HG03469 (cell line): ENCODE data around the gene ATP2B2.
"Not testable (repeated sequence)": the region's sequence is repeated elsewhere in the genome, so short reads cannot be mapped to it uniquely, and the experiment has no call there.

Experiments used
- ATAC-seq: cut with Tn5 transposase; IDR thresholded peaks from one replicate; pipeline ENCODE4 v1.9.1; 2021; ENCODE audit warnings: mild to moderate bottlenecking, moderate library complexity, moderate number of reproducible peaks; ENCODE audit not compliant: unreplicated experiment

The ATP2B2 gene

DNA sequence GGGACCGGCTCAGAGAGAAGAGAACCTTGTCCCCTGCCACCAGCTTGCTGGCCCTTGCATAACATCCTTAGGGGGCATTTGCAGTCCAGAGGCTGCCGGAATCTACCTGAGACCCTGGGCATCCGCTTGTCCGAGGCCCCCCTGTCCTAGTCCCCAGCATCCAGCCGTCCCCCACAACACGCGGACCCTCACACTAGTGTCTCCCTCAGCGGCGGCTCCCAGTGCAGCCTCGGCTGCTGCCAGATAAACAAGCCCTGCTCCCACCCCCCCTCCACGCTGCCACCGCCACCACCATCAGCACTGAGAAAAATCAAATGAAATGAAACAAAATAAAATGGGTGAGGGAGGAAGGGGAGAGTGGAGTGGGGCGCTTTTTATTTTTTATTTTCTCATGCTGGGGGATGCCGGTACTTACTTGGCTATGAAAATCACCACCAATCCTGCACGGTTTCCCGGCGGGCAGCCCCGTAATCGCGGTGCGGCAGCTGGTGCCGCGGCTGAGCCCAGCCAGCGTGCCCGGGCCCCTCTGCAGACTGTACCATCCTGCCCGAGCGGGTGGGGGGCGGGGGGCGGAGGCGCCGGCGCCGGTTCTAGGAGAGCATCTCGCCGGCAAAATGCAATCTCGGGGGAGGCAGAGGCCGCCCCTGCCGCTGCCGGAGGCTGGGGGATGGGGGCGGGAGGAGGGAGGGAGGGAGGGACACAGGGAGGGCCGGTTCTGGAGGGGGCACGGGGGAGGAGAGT, at the start of gene ATP2B2:
Gene ATP2B2, minus strand, starts transcription at position 537 of the 741 bp plus-strand sequence. CDS start 56,043 bp downstream, outside the sequence.
- no peak for ATAC-seq

DNA sequence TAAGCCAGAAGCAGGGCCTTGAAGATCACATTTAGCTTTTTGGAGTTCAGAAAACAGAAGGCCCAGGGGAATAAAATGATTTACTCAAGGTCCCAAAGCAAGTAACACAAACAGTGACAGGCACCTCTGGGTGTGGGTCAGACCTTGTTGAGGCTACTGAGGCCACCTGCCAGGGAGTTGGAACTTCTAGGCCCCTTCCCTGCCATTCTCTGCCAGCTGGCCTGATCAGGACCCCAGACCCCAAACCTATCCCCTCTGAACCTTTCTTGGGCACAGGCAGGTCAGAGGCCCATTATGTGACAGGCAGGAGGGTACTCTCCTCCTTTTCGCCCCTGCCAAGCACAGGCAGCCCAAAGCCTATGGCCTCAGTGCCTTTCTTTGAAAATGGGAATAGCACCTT, 49.4 kb upstream of the ATP2B2 start:
- ATAC-seq, result no peak

DNA sequence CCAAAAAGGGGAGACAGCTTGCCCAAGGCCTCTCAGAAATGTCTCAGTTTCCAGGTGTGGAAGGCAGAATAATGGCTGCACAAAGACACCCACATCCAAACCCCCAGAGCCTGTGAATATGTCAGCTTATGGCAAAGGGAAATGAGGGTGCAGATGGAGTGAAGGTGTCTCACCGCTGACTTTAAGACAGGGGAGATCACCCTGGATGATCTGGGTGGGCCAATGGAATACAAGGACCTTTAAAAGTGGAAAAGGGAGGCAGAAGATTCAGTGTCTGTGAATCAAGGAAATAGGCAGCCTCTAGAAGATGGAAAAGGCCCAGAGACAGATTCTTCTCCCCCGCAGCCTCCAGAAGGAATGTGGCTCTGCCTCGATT, 48.8 kb upstream of the ATP2B2 start:
- ATAC-seq, result no peak

DNA sequence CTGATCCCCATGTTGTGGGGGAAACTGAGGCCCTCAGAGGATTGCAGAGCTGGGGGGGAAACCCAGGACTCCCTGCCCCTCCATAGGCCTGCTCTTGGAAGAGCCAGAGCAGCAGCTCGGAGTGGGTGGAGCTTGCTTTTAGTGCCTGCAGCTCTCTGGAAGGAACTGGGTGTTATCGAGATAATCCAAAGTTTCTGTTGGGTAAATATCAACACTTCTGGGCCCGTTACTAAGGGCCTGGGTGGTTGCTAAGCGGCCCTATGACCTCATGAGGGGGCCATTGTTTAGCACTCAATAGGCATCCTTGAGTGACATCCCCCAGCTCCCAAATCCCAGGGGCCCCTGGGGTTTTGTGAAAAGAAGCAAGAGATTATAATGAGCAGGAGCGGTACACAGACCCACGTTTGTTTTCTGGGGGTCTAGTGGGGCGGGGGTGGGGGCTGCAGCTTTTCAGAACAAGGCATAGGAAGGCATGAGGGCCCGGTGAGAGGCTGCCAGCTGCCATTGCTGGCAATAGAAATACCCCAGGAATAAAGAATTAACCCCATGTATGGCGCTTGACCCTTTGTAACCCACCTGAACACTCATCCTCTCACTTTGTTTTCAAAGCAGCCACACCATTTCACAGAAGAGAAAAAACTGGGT, 48.3 kb upstream of the ATP2B2 start:
- ATAC-seq, result no peak

DNA sequence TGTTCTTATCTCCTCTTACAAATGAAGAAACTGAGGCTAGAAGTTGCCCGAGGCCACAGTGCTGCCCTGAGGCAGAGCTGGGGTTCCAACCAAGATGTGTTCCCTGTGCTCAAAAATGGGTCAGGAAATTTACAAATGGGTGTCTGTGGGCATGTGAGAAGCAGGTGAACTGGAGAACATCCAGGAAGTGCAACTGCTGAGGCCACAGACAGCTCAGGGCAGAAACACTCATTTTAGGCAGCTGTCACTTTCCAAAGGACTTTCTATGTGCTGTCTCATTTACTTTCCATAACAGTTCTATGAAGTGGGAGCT, 47.2 kb upstream of the ATP2B2 start:
- no peak for ATAC-seq

DNA sequence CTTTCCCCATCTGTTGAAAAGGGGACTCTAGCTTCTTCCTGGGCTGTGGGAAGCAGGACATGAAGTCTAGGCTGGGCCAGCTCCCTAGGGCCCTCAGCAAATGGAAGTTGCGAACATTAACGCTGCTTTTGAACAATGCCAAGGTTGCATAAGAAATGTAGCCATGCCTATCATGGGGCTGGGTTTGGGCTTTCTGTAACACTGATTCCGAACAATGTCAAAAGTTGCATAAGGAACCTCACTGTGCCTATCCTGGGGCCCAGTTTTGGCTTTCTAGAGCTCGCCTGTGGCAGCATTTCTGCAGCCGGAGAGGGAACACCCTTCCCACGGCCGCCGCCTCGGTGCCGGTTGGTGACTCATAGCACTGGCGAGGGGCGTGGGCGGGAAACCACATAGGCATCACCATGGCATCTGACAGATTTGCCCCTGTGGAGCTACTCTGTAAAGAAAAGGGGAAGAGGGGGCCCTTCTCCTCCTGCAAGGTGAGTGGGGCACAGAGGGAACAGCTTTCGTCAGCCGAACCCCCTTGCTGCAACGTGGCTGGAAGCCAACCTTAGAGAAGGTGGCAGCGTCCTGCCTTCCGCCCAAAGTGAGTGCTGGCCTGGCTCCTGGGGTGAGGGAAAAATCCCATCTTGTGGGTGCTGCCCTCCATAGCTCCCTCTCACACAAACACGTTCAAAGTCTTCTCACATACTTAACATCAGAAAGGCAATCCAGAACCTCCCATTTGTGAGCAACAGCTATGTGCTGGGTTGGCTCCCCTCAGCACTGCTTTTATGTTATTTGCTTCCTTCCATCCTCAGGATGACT, 46.6 kb upstream of the ATP2B2 start:
- ATAC-seq, result no peak

DNA sequence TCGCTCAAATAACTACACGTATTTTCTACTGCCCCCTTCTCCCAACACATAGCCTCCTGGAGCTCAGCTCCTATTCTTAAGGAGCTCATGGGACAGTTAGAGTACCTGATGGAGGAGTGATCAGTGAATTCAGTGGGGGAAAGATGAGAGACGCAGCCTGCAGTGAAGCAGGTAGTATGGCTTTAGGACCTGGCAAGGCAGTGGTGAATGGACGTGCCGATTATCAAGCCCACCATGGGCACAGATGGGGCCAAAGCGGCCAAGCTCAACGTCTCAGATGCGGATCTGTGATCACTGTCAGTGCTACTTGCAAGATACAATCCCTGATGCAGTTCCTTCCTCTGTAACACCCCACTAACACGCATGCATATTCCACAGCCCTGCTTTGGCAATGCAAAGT, 45.8 kb upstream of the ATP2B2 start:
- ATAC-seq, result no peak

DNA sequence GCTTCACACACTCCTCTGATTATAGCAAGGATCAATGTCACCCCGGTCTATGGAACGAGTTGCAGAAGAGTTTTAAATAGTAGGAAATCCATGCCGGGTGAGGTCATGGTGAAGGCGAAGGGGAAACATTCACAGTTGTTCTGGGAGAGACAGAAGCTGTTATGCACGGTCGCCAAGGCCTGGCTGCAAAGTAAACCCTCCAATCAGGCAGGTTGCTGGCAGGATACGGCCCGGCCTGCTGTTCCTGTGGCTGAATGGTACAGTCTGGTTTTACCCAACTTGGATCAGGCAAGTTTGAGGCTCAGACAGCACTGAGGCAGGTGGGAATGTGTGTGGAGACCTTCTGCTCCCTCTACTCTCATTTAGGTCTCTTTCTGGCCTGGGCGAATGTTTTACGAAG, 45.3 kb upstream of the ATP2B2 start:
- ATAC-seq, result no peak

DNA sequence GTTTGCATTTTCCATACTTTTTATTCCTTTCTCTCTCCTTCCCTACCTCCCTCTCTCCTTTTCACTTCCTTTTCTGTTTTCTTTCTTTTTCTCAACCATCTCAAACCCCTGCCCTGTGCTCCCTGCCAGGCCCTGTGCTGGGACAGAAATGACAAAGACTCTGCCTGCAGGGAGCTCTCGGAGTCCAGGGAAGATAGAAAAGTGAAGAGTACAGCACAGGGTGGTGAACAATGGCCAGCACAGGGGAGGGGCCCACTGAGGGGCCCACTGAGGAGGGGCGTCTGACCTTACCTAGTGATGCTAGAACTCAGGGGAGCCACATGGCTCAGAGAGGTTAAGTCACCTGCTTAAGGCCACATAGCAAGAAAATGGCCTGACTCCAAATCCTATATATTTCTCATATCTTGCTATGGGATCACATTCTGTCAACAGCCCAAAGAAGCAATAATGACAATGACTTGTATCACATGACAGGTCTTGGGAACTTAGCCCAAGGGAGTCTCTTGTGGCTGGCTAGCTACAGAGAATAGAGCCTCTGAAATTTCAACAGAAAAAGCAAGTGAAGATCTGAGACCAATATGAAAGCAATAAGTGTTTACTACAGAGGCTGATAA, 44.3 kb upstream of the ATP2B2 start:
- no peak for ATAC-seq

DNA sequence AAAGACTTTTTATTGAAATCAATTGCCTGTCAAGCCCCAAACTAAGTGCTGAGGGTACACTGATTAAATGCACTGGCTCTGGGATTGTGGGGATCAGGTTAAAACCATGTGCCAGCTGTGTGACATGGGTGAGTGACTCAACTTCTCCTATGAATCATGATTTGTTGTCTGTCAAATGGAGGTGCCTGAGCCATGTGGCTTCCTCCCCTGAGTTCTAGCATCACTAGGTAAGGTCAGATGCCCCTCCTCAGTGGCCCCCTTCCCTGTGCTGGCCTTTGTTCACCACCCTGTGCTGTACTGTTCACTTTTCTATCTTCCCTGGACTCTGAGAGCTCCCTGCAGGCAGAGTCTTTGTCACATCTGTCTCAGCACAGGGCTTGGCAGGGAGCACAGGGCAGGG, 43.6 kb upstream of the ATP2B2 start:
- ATAC-seq, result no peak

DNA sequence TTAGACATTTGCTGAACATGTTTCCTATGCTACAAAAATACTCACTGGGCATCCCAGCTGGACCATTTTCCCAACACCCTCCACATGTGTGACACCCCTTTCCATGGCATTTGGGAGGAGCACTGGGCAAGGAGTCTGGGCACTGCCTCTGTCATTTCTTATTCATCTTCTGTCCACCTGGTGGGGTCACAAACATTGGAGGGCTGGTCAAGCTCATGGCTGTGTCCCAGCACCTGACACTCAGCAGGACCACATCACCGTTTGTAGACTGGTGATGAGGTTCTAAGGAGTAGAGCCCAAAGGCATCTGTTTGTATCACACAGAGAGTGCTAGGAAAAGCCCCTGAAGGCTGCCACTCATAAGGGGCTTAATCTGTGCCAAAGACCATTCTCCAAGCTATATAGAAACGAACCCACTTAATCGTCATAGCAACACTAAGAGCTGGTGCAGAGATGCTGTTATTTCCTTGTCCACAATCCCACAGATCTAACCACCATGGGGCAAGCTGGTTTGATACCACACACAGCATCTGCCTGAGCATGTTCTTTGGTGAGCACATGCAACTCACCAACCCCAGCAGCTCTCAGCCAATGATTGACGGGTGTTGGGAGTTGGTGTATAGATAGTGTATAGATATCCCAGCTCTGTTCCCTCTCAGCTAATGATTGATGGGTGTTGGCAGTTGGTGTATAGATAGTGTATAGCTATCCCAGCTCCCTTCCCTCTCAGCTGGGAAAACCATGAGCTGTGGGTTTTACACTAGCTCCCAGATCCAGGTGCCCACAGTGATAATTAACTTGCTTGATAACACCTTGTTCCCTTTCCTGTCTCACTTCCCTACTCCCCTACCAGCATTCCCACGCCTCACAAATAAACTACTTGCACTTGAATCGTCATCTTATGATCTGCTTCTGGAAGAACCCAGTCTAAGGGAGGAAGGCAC, 42.7 kb upstream of the ATP2B2 start:
- ATAC-seq, result no peak

DNA sequence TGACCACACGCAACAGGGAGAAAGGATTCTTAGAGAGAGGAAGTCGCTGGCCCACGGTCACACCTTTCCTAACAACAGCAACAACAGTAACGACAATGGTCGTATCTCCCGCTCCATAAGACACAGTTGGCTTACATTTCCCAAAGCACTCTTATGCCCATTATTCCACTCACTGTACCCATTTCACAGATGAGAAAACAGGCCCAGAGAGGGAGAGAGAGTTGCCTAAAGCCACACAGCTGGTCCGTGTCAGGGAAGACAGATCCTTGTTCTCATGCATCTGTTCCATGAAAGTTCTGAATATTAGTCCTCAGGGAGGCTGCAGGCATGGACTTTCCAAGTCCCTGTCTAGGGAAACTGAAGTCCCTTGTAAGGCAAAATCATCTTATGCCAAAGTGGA, 42.0 kb upstream of the ATP2B2 start:
- ATAC-seq, result no peak

DNA sequence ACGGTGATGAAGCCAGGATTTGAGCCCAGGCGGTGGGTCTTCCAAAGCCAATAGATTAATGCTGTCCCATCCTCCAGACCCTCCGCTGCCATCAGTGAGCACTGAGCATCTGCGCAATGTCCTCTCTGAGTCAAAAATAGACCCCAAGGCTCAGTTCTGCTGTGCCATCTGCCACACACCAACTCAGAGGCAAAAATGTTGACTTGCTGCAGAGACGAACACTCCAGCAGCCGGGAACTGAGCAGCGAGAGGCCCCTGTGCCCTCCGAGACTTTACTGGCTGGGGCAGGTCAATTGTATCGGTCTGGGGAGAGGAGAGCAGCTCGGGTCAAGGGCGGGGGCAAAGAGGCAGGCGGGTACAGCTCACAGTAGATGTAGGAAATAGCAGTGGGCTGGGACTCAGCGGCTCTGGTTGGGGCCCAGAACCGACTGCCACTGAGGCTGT, 41.5 kb upstream of the ATP2B2 start:
- ATAC-seq, result no peak

DNA sequence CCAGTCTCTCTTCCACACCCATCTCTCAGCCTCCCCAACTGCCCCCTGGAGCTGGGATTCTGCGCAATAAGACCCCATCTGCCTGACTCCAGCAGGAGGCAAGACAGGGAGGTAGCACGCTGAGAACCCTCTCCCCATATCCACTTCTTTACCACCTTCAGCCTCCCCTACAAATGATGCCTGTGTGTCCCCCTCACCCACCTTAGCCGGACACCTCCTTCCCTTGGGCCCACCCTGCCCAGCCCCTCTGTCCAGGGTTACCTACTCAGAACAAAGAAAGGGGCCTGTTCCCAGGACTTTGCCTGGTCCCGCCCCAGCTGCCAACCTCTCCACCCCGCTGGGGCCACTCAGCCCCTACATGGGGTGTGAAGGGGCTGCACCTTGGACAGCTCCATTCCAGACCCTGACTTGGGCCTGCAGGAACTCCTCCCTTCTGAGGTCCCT, 40.8 kb upstream of the ATP2B2 start:
- no peak for ATAC-seq

DNA sequence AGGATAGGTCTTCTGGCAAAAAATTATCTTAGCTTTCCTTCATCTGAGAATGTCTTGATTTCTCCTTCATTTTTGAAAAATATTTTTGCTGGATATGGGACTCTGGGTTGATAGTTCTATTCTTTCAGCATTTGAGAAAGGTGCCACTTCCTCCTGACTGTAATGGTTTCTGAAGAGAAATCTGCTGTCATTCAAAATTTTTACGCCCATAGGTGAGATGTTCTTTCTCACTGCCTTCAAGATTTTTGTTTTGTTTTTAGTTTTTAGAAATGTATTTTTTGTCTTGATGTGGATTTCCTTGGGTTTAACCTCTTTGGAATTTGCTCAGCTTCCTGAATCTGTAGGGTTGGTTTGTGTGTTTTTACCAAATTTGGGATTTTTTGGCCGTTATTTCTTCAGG, 37.1 kb upstream of the ATP2B2 start:
- ATAC-seq, result no peak

DNA sequence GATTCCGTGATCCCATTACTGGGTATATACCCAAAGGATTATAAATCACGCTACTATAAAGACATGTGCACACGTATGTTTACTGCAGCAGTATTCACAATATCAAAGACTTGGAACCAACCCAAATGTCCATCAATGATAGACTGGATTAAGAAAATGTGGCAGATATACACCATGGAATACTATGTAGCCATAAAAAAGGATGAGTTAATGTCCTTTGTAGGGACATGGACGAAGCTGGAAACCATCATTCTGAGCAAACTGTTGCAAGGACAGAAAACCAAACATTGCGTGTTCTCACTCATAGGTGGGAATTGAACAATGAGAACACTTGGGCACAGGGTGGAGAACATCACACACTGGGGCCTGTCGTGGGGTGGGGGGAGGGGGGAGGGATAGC, 35.0 kb upstream of the ATP2B2 start:
- not testable (repeated sequence) for ATAC-seq

DNA sequence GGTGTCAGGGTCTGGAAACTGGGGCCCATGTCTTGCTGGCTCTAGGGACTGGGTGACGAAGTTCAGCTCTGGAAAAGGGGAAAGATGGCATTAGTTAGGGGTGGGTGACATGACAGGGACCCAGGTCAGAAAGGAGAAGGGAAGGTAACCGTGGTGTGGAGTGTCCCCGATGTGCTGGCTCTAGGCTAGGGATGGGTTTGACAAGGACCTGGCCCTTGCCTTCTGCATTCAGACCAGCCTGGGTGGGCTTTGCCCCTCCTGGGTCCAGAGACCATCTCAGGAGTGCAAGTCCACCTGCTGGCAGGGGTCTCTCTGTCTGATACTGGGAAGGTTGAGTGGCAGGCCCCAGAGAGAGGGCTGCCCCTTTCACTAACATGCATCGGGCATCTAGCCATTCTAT, 28.7 kb upstream of the ATP2B2 start:
- no peak for ATAC-seq

DNA sequence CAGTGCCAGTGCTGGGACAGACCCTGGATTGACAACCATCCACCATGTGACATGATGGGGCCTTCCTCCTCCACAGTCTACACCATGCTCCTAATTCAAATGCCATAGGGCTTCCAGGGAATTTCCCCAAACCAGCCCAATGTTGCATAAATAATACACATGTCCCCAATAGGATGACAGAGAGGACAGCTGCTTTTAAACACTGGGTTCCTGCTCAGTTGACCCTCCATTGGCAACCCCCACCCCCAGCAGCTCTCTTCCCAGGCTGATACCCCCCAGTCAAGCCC, 28.3 kb upstream of the ATP2B2 start:
- ATAC-seq, result no peak

DNA sequence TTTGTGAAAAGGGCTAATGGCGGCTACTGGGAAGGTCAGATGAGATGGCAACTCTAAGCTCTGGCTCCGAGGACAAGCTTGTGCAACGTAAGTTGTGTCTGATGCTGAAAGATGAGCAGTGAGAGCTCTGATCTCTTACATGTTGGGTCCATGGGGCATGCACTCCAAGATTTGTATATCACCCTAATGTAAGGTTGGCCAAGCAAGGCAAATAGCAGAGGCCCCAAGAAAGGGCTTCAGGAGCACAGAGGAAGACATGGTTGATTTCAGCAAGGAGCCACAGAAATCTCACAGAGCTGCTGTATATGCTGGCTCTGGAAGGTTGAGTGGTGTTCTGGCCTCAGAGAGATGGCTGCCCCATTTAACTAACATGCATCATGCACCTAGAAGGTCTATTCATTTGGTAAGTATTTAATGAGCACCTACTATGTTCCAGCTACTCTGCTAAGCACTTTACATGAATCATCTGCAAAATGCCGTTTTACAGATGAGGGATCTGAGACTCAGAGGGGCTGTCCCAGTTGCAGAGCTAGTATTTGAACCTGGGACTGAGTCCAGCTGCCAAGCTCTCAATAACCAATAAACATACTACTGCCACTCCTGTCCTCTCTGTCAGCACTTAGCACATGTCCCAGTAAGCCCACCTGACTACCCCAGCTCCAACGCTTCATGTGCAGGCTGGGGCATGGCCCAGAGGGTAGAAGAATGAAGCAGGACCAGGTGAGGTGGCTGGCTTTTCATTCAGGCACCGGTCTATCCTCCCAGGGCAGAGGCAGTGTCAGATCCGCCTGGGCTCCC, 27.8 kb upstream of the ATP2B2 start:
- no peak for ATAC-seq

DNA sequence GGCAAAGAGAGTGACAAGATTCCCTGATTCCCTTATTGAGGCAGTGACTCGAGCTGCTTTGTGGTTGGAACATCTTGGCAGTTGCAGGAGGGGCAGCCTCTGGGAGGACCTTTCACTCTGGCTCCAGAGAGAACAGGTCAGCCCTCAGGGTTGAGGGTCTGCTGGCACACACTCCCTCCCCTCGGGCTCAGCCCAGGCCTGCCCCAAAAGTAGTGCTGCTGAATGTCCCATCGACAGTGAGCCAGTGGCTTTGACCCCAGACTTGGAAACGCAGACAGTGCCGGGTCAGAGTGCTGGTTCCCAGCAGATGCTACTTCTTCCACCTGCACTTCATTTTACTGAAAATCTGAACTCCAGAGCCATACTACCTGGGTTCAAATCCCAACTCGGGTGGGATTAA, 25.6 kb upstream of the ATP2B2 start:
- no peak for ATAC-seq
